GM12872 (cell line): ENCODE measurements around the gene RCL1.

Experiments
- TF ChIP-seq, protein P1 (sequence below): IDR thresholded peaks from 3 replicates; pipeline ENCODE4 v1.5.1; 2011; ENCODE audit warnings: low read depth, mild to moderate bottlenecking, low read length, moderate library complexity; ENCODE audit not compliant: insufficient read depth

RCL1 gene

DNA sequence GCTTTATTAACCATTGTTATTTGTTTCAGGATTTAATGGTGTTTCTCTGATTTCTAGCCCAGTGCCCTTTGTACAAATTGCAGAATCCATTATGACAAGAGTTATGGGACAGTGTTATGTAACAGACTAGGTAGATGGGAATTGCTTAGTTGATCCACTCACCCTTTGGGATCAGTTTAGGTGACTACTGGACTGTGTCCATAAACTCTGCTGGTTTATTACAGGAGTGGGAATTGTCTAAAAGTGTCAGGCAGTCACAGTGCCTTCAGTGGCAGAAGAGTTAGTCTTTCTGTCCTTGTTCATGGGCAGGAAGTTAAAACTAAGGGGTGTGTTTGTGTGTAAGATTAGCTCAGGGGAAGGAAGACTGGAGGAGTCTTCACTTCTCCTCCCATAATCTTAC is 29.3 kb downstream of the RCL1 start:
- TF ChIP-seq, protein P1, sequence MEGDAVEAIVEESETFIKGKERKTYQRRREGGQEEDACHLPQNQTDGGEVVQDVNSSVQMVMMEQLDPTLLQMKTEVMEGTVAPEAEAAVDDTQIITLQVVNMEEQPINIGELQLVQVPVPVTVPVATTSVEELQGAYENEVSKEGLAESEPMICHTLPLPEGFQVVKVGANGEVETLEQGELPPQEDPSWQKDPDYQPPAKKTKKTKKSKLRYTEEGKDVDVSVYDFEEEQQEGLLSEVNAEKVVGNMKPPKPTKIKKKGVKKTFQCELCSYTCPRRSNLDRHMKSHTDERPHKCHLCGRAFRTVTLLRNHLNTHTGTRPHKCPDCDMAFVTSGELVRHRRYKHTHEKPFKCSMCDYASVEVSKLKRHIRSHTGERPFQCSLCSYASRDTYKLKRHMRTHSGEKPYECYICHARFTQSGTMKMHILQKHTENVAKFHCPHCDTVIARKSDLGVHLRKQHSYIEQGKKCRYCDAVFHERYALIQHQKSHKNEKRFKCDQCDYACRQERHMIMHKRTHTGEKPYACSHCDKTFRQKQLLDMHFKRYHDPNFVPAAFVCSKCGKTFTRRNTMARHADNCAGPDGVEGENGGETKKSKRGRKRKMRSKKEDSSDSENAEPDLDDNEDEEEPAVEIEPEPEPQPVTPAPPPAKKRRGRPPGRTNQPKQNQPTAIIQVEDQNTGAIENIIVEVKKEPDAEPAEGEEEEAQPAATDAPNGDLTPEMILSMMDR = no peak

DNA sequence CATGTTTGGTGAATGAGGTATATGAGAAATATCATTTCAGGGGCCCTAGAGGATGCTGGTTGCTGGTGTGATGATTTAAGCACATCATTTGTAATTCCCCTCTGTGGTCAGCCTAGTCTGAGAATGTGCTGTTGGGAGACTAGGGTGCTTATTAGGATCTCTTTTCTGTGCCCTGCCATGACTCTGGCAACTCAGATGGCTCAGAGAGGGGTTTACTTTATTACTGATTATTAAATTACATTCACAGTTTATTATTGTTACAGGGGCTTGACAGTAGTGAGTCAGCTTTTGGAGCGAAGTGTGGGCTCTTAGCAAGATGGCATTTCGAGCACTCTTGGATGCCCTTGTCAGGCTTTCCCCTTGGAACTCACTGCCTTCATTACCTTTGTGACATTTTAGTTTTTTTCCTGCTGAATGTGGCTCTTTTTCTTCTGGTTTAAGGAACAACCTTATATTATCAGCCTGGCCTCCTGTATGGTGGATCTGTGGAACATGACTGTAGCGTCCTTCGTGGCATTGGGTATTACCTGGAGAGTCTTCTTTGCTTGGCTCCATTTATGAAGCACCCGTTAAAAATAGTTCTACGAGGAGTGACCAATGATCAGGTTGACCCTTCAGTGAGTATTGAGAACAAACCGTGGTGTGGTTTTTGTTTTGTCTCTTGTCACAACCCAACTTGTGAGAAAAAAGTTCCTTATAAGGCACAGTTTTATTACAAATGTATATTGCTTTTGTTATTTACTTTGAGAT is 33.8 kb downstream of the RCL1 start:
- TF ChIP-seq, protein P1 = no peak

DNA sequence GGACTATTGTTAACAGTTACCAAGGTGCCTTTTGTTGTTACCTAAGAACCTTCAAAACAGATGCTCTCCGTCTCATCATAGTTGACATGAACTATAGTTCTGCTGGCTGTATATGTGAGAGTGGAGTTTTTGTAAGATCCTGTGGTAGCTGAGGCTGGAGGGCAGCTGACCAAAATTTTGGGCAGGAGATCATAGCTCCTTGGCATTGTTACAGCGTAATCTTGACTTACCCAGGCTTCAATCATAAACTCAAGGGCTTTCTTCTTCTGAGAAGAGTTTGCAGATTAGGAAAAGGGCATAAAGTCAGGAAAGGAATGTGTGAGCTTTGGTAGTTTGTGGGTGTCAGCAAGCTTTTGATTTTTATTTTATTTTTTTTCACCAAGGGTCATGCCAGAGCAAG is 34.5 kb downstream of the RCL1 start:
- TF ChIP-seq, protein P1 = no peak

DNA sequence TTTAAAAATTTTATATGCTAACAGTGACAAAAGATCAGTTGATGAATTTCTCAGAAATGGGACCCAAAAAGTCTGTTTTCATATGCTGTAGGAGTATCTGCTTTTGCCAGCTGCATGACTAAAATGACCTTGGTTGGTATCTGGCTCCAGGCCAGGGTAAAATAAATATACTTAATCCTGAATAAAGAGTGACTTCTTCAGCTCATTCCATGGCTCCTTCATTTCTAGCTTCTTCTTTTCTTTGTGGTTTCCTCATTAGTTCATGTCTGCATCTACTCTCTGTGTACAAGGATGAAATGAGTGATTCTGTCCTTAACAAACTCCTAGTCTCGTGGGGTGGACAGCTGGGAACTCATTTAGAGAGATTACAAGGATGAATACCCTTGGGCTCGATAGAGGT is 36.0 kb downstream of the RCL1 start:
- TF ChIP-seq, protein P1 = no peak

DNA sequence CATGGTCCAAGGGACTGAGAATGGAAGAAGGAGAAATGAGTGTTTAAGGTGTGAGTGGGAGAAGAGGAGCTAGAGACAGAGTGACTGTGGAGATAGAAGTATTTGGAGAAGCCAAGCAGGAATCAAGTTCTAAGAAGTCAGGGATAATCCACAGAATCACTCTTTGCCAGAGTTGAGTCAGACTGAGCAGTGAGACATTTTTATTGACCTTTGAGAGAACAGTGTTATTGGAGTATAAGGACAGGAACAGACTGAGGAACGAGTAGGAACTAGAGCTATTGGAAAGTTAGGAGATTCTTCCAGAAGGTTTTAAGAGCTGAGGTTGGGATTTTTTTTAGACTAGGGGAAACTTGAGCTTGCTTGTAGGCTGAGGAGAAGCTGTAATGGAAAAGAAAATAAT is 37.2 kb downstream of the RCL1 start:
- TF ChIP-seq, protein P1 = no peak

DNA sequence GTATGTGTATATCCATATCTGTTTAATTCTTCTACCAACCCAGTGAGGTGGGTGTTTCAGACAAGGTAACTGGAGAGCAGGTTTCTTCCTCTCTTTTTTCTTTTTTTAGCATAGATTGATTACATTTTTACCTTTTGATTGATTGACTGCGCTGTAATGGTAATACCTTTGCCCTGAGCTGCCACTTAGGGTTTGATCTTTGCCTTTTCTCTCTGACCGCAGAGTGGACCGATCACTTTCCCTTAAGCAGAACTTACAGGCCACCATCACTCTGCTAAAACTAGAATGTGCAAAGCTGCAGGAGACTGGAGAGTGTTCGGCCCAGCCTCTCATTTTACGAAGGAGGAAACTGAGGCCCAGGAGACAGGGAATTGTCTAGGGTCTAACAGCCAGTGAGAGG is 38.0 kb downstream of the RCL1 start:
- TF ChIP-seq, protein P1 = no peak

DNA sequence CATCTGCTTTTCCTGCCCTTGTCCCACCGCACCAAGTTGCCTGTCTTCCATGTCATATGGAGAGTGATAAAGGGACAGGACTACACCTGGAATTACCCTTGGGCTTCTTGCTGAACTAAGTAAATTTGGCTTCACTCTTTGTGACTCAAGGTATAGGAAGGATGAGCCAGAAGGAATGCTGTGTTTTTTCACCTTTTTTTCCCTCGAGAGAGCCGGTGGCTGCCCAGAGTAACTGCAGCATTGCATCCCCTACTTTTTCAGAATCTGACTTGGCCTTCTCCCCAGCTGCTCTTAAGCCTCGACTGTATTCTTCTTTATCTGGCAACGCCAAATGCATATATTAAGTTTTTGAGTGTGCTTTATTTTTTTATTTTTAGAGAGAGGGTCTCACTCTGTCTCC is 38.4 kb downstream of the RCL1 start:
- TF ChIP-seq, protein P1 = no peak
